Loucy (cell line): ENCODE measurements around the gene LIMA1.

Experiments
- H2AFZ ChIP-seq: fragments of 200-600 bp; sonication (generic); 2 replicates; pipeline ENCODE4 v1.6.0; 2016; ENCODE audit warnings: antibody characterized with exemption, mild to moderate bottlenecking, low read length, moderate library complexity
- H3F3A ChIP-seq: fragments of 200-600 bp; 2 replicates; pipeline ENCODE4 v1.6.0; 2016; ENCODE audit warnings: antibody characterized with exemption, low read depth, mild to moderate bottlenecking
- H3K27me3 ChIP-seq: fragments of 200-600 bp; sonication (generic); 2 replicates; pipeline ENCODE4 v1.6.1; 2014; ENCODE audit warnings: low read length, mild to moderate bottlenecking; ENCODE audit not compliant: insufficient read depth, poor library complexity, severe bottlenecking
- H3K36me3 ChIP-seq: fragments of 200-600 bp; sonication (generic); 2 replicates; pipeline ENCODE4 v1.6.1; 2016; ENCODE audit warnings: low read length; ENCODE audit not compliant: insufficient read depth
- H3K4me1 ChIP-seq: fragments of 200-600 bp; sonication (generic); 2 replicates; pipeline ENCODE4 v1.5.1; 2014; ENCODE audit warnings: low read length, mild to moderate bottlenecking; ENCODE audit not compliant: insufficient read depth, poor library complexity, severe bottlenecking
- H3K4me2 ChIP-seq: fragments of 200-600 bp; sonication (generic); 2 replicates; pipeline ENCODE4 v1.6.0; 2014; ENCODE audit warnings: antibody characterized with exemption, low read length, low read depth, mild to moderate bottlenecking; ENCODE audit not compliant: poor library complexity, severe bottlenecking
- H3K4me3 ChIP-seq: fragments of 200-600 bp; sonication (generic); 2 replicates; pipeline ENCODE4 v1.5.1; 2014; ENCODE audit warnings: low read length, mild to moderate bottlenecking, mixed read lengths; ENCODE audit not compliant: poor library complexity, severe bottlenecking
- H3K79me2 ChIP-seq: fragments of 200-600 bp; sonication (generic); 2 replicates; pipeline ENCODE4 v1.6.1; 2014; ENCODE audit warnings: low read length; ENCODE audit not compliant: insufficient read depth
- H3K9ac ChIP-seq: fragments of 200-600 bp; sonication (generic); 2 replicates; pipeline ENCODE4 v1.6.0; 2014; ENCODE audit warnings: mild to moderate bottlenecking, low read depth, low read length, moderate library complexity; ENCODE audit not compliant: poor library complexity, severe bottlenecking
- H3K9me2 ChIP-seq: fragments of 200-600 bp; sonication (generic); replicated peaks from 2 replicates; pipeline ENCODE4 v1.6.1; 2016; ENCODE audit warnings: low read depth, low read length, mixed read lengths
- H3K9me3 ChIP-seq: fragments of 200-600 bp; sonication (generic); 2 replicates; pipeline ENCODE4 v1.6.1; 2014; ENCODE audit warnings: mild to moderate bottlenecking, antibody characterized with exemption, low read length, low read depth; ENCODE audit not compliant: insufficient read depth
- H4K20me1 ChIP-seq: fragments of 200-600 bp; sonication (generic); 2 replicates; pipeline ENCODE4 v1.6.0; 2014; ENCODE audit warnings: antibody characterized with exemption, low read length, mild to moderate bottlenecking; ENCODE audit not compliant: insufficient read depth, poor library complexity, severe bottlenecking
- CTCF ChIP-seq: fragments of 200-600 bp; sonication (generic); conservative IDR thresholded peaks from 2 replicates; pipeline ENCODE4 v1.5.1; 2014; ENCODE audit warnings: mild to moderate bottlenecking, antibody characterized with exemption, low read length
- EZH2phosphoT487 ChIP-seq: fragments of 200-600 bp; IDR thresholded peaks from 2 replicates; pipeline ENCODE4 v1.6.1; 2018; ENCODE audit warnings: antibody characterized with exemption, mild to moderate bottlenecking, moderate library complexity, borderline replicate concordance

The LIMA1 gene

GRCh38 chr12:50239355-50239891 lies 43.9 kb downstream of the LIMA1 start:
- TF ChIP-seq CTCF: no peak
- TF ChIP-seq EZH2phosphoT487: no peak
- no peaks in the 10 kb centered on the region for H3K36me3 ChIP-seq
- no peaks in the 10 kb centered on the region for H3K4me1 ChIP-seq
- no peak overlapping the region for H3K4me2 ChIP-seq
- no peaks in the 10 kb centered on the region for H3K27me3 ChIP-seq
- H3F3A ChIP-seq: no peaks in the 10 kb centered on the region
- no peaks in the 10 kb centered on the region for H3K79me2 ChIP-seq
- H3K9me3 ChIP-seq: no peaks in the 10 kb centered on the region
- no peak overlapping the region for H2AFZ ChIP-seq
- no peak overlapping the region for H3K4me3 ChIP-seq
- H3K9ac ChIP-seq: no peak overlapping the region
- no peaks in the 10 kb centered on the region for H4K20me1 ChIP-seq
- no peaks in the 10 kb centered on the region for H3K9me2 ChIP-seq

- no peaks in the 10 kb centered on the region for H4K20me1 ChIP-seq
- H3K9ac ChIP-seq: no peak overlapping the region
- no peaks in the 10 kb centered on the region for H3F3A ChIP-seq
- H3K79me2 ChIP-seq: no peaks in the 10 kb centered on the region
- no peaks in the 10 kb centered on the region for H3K9me3 ChIP-seq
- TF ChIP-seq EZH2phosphoT487 (no peak), CTCF (no peak)
- H3K4me1 ChIP-seq: no peaks in the 10 kb centered on the region
- no peaks in the 10 kb centered on the region for H3K9me2 ChIP-seq
- no peaks in the 10 kb centered on the region for H3K36me3 ChIP-seq
- no peak overlapping the region for H3K4me3 ChIP-seq
- H2AFZ ChIP-seq: no peak overlapping the region
- H3K4me2 ChIP-seq: no peak overlapping the region
- no peaks in the 10 kb centered on the region for H3K27me3 ChIP-seq
Observed at GRCh38 chr12:50234347-50234746, 49.0 kb downstream of the LIMA1 start.

GRCh38 chr12:50232771-50233209 lies 50.5 kb downstream of the LIMA1 start:
- no peaks in the 10 kb centered on the region for H3K79me2 ChIP-seq
- no peaks in the 10 kb centered on the region for H3K27me3 ChIP-seq
- no peaks in the 10 kb centered on the region for H4K20me1 ChIP-seq
- H2AFZ ChIP-seq: no peak overlapping the region
- H3F3A ChIP-seq: no peaks in the 10 kb centered on the region
- no peak overlapping the region for H3K4me2 ChIP-seq
- TF ChIP-seq EZH2phosphoT487 (no peak), CTCF (no peak)
- no peak overlapping the region for H3K9ac ChIP-seq
- no peaks in the 10 kb centered on the region for H3K4me1 ChIP-seq
- H3K36me3 ChIP-seq: no peaks in the 10 kb centered on the region
- H3K9me2 ChIP-seq: no peaks in the 10 kb centered on the region
- H3K9me3 ChIP-seq: no peaks in the 10 kb centered on the region
- no peak overlapping the region for H3K4me3 ChIP-seq
